ENCODE data around the gene ADGB. TPM values are rescaled to one million over a fixed set of nuclear protein-coding genes. Genes with fewer than 3 reads are reported as not detected.

Gene ADGB
- total and polyA plus RNA-seq, 9 of the 15 experiments (the other 6 are each of a cell fraction or from before 2014, with no cell fraction given), result not detected

GRCh38 chr6:146819596-146820320, 221.0 kb downstream of the ADGB start:
- FAIRE-seq (peak; percentile 63), DNase-seq (ENCODE audit: extremely low read depth in 1 of 4, low spot score in 3 of 4) (no peak), ATAC-seq (peak; percentile 37; the same call in 1 of the 3 replicates)
- H3K4me2 ChIP-seq (ENCODE audit: insufficient read depth, low read length), result no peak overlapping the region
- no peak overlapping the region for H3K27ac ChIP-seq (ENCODE audit: extremely low read depth, low read depth, low read length)
- BruUV-seq (replicated peaks), result no TSS peak
- H3K4me1 ChIP-seq (replicated peaks in 1 of 2; ENCODE audit: control insufficient read depth in 2 of 2, insufficient read depth in 2 of 2, low read length in 2 of 2), result peaks cover 3 to 4% of the 10 kb centered on the region in 2 experiments; a peak in 1 of 5 replicates
- CTCF ChIA-PET (ENCODE audit: low intra/inter-chr PET ratio), result no interaction called here
- H3K36me3 ChIP-seq (ENCODE audit: control insufficient read depth, insufficient read depth, low read length), result no peaks in the 10 kb centered on the region
- in situ Hi-C loops (cut with MboI) (no loop called here), intact Hi-C loops (cut with micrococcal nuclease) (no loop called here)
- no peak overlapping the region for H3K9ac ChIP-seq (ENCODE audit: insufficient read depth in 1 of 2, low read depth in 2 of 2, low read length in 2 of 2)
- H3K4me3 ChIP-seq, result no peak overlapping the region
- no peaks in the 10 kb centered on the region for H3K9me3 ChIP-seq (replicated peaks; ENCODE audit: control insufficient read depth, insufficient read depth, low read depth, low read length)
- POLR2A ChIA-PET, result interaction anchor here (1.5 kb wide), 1 partner anchor 10 kb away, joined by 3 read pairs; no protein-coding TSS in a partner anchor
- H3K9me1 ChIP-seq (ENCODE audit: control insufficient read depth, insufficient read depth, low read length), result no peaks in the 10 kb centered on the region
- peak overlapping the region; percentile 42; the same call in 1 of the 2 replicates for H2AFZ ChIP-seq (ENCODE audit: low read depth, low read length)
- H4K20me1 ChIP-seq (replicated peaks; ENCODE audit: control insufficient read depth, insufficient read depth, low read length), result no peaks in the 10 kb centered on the region
- WGBS (ENCODE audit: insufficient coverage, low coverage, missing lambda C conversion rate), result 26% methylated on average over 8 of the region's 8 CpGs
- H3K79me2 ChIP-seq (ENCODE audit: control insufficient read depth, insufficient read depth, low read length), result no peaks in the 10 kb centered on the region
- no peaks in the 10 kb centered on the region for H3K27me3 ChIP-seq (ENCODE audit: control insufficient read depth in 2 of 2, insufficient read depth in 2 of 2, low read length in 2 of 2)
- TF ChIP-seq HMG20B (CRISPR knock-in tag; IDR thresholded peaks at IDR 0.05) (no peak), NEUROD1 (IDR thresholded peaks at IDR 0.05; ENCODE audit: borderline replicate concordance, low read depth, low read length, partially characterized antibody) (no peak), ZNF444 (CRISPR knock-in tag; IDR thresholded peaks at IDR 0.05) (no peak), TSC22D4 (tag; IDR thresholded peaks at IDR 0.05) (no peak), KHSRP (IDR thresholded peaks at IDR 0.05) (no peak), CGGBP1 (CRISPR knock-in tag; IDR thresholded peaks at IDR 0.05) (no peak), KDM1A (IDR thresholded peaks at IDR 0.05) (peak in 1 of 2 experiments; percentile 29; a peak in 1 of 4 replicates), BACH1 (tag; IDR thresholded peaks at IDR 0.05) (no peak), DPF2 (IDR thresholded peaks at IDR 0.05) (no peak), ATF3 (IDR thresholded peaks at IDR 0.05) (peak; percentile 8; the same call in 1 of the 2 replicates), ATF3 (CRISPR knock-in tag; conservative IDR thresholded peaks at IDR 0.05) (no peak), ZNF143 (CRISPR knock-in tag; IDR thresholded peaks at IDR 0.05) (no peak), HDGF (IDR thresholded peaks at IDR 0.05) (no peak), THRAP3 (IDR thresholded peaks at IDR 0.05; ENCODE audit: borderline replicate concordance) (no peak), SMAD3 (CRISPR knock-in tag; conservative IDR thresholded peaks at IDR 0.05) (no peak), EWSR1 (IDR thresholded peaks at IDR 0.05; ENCODE audit: borderline replicate concordance, low read depth, partially characterized antibody) (no peak), POLR3A (IDR thresholded peaks at IDR 0.05; ENCODE audit: borderline replicate concordance, extremely low read depth, insufficient read depth, insufficient read length) (no peak), CREM (IDR thresholded peaks at IDR 0.05; ENCODE audit: low read depth) (no peak), FOXP1 (CRISPR knock-in tag; IDR thresholded peaks at IDR 0.05) (no peak), FUS (optimal IDR thresholded peaks at IDR 0.05; ENCODE audit: low read depth, low read length) (no peak), E4F1 (CRISPR knock-in tag; IDR thresholded peaks at IDR 0.05; ENCODE audit: borderline replicate concordance) (no peak), MAFG (tag; conservative IDR thresholded peaks at IDR 0.05) (0 out of 2 replicates have a peak, but pooled peaks have one; percentile 29)
